B cell (primary cell): ENCODE measurements around the gene ATP7B. TPM values are rescaled to one million over a fixed set of nuclear protein-coding genes. Genes with fewer than 3 reads are reported as not detected.

Experiments used
- ATAC-seq: fragments of 200-7000 bp; cut with Tn5 transposase; one replicate; pipeline ENCODE4 v1.10.0; 2021; ENCODE audit warnings: low read depth, mild to moderate bottlenecking, moderate number of reproducible peaks, moderate library complexity
- CTCF ChIA-PET: fragments of 350-600 bp; sonication (Branson Sonifier 250); formaldehyde crosslinking; loops from one replicate; lab custom pipeline; 2021; ENCODE audit warnings: antibody characterized with exemption, inconsistent platforms; lab: Charles Lee
- POLR2A ChIA-PET: fragments of 350-600 bp; sonication (Branson Sonifier 250); formaldehyde crosslinking; loops from one replicate; lab custom pipeline; 2021; ENCODE audit warnings: antibody characterized with exemption; lab: Charles Lee
- DNase-seq: peaks from one replicate; pipeline ENCODE4 v3.0.0; 2013
- H2AFZ ChIP-seq: 2 replicates; pipeline ENCODE4 v1.6.1; 2012; ENCODE audit warnings: mild to moderate bottlenecking, low read depth, low read length; ENCODE audit not compliant: insufficient read depth, poor library complexity, severe bottlenecking
- H3K27ac ChIP-seq, 2 donors: 1 replicate in 1 of 2; 2 replicates in 1 of 2; pipeline ENCODE4 v1.5.1; 2012 to 2013; ENCODE audit warnings: low read length in 2 of 2, mild to moderate bottlenecking in 2 of 2, moderate library complexity in 1 of 2
- H3K27me3 ChIP-seq, 4 experiments: fragments of 200-600 bp in 1 of 4; sonication (generic) in 1 of 4; replicated peaks in 1 of 4; 1 replicate in 2 of 4; 2 replicates in 2 of 4; pipeline versions ENCODE4 v1.6.1 to v1.7.0; 2013 to 2016; ENCODE audit warnings: low read length in 3 of 4, mild to moderate bottlenecking in 2 of 4, mixed read lengths in 1 of 4, moderate library complexity in 1 of 4; ENCODE audit not compliant: insufficient read depth in 4 of 4, control insufficient read depth in 3 of 4; ENCODE audit errors: control extremely low read depth in 1 of 4
- H3K36me3 ChIP-seq, 2 experiments: replicated peaks in 1 of 2; 1 replicate in 1 of 2; 2 replicates in 1 of 2; pipeline versions ENCODE4 v1.6.1 to v1.7.1; 2013; ENCODE audit warnings: low read length in 1 of 2; ENCODE audit not compliant: insufficient read depth in 2 of 2, control insufficient read depth in 1 of 2; ENCODE audit errors: control extremely low read depth in 1 of 2, extremely low read depth in 1 of 2
- H3K4me1 ChIP-seq, 2 donors: fragments of 200-600 bp in 1 of 2; sonication (generic) in 1 of 2; 1 replicate in 1 of 2; 2 replicates in 1 of 2; pipeline versions ENCODE4 v1.5.1 to v1.6.1; 2013 to 2017; ENCODE audit warnings: low read length in 2 of 2; ENCODE audit not compliant: control insufficient read depth in 2 of 2, insufficient read depth in 2 of 2
- H3K4me2 ChIP-seq: replicated peaks from 2 replicates; pipeline ENCODE3; 2012; ENCODE audit warnings: mild to moderate bottlenecking, low read depth, low read length; ENCODE audit not compliant: poor library complexity, severe bottlenecking
- H3K4me3 ChIP-seq, 5 experiments: fragments of 200-600 bp in 1 of 5; sonication (generic) in 1 of 5; 1 replicate in 3 of 5; 2 replicates in 2 of 5; pipeline versions ENCODE4 v1.5.1 to v1.7.0; 2011 to 2016; ENCODE audit warnings: low read length in 4 of 5, mild to moderate bottlenecking in 4 of 5, low read depth in 2 of 5, control low read depth in 1 of 5, moderate library complexity in 1 of 5; ENCODE audit not compliant: insufficient read depth in 1 of 5; ENCODE audit errors: control extremely low read depth in 1 of 5, extremely low read depth in 1 of 5
- H3K79me2 ChIP-seq: fragments of 200-600 bp; sonication (generic); one replicate; pipeline ENCODE4 v1.6.0; 2016; ENCODE audit warnings: low read length; ENCODE audit not compliant: control insufficient read depth, insufficient read depth
- H3K9ac ChIP-seq: fragments of 200-600 bp; sonication (generic); 2 replicates; pipeline ENCODE4 v1.6.1; 2017; ENCODE audit warnings: mild to moderate bottlenecking, low read length, moderate library complexity
- H3K9me3 ChIP-seq, 3 donors: one replicate each; pipeline versions ENCODE4 v1.6.1 to v1.7.1; 2013; ENCODE audit warnings: low read length in 2 of 3; ENCODE audit not compliant: control insufficient read depth in 2 of 3, insufficient read depth in 1 of 3; ENCODE audit errors: control extremely low read depth in 1 of 3
- H4K20me1 ChIP-seq: 2 replicates; pipeline ENCODE4 v1.6.0; 2012; ENCODE audit warnings: mild to moderate bottlenecking, low read length; ENCODE audit not compliant: insufficient read depth, control insufficient read depth, poor library complexity, severe bottlenecking
- H3K27ac Mint-ChIP-seq: one replicate; pipeline ENCODE4 v1.8.0; 2021; ENCODE audit warnings: mixed read lengths
- H3K27me3 Mint-ChIP-seq: one replicate; pipeline ENCODE4 v1.8.0; 2021; ENCODE audit warnings: mixed read lengths
- H3K4me1 Mint-ChIP-seq: one replicate; pipeline ENCODE4 v1.8.0; 2021; ENCODE audit warnings: mixed read lengths
- H3K4me3 Mint-ChIP-seq: one replicate; pipeline ENCODE4 v1.8.0; 2021; ENCODE audit warnings: mixed read lengths
- H3K9me3 Mint-ChIP-seq: one replicate; pipeline ENCODE4 v1.8.0; 2022; ENCODE audit warnings: mixed read lengths; ENCODE audit not compliant: insufficient read depth
- EZH2 ChIP-seq: IDR thresholded peaks from 2 replicates; pipeline ENCODE4 v1.6.1; 2012; ENCODE audit warnings: borderline replicate concordance, low read depth, mild to moderate bottlenecking, moderate library complexity, low read length; ENCODE audit not compliant: insufficient read depth, poor library complexity, severe bottlenecking
- WGBS: methylation state at CpG from one replicate; pipeline ENCODE4 v1.1.5; 2013; ENCODE audit warnings: missing lambda C conversion rate; ENCODE audit not compliant: insufficient coverage; 5-methylcytosine and 5-hydroxymethylcytosine counted together
- intact Hi-C: fragments of 100-400 bp; cut with micrococcal nuclease; formaldehyde crosslinking; loops from one replicate; pipeline ENCODE4 v1.10.0; 2022
- polyA plus RNA-seq: library from polyadenylated mRNA; depleted of rRNA; stranded (reverse); fragments of >200 nt; gene quantifications from 2 replicates; pipeline ENCODE4 v1.2.3, GENCODE V29; 2012
- total RNA-seq, 2 donors: library from RNA; stranded (reverse); fragments of 120-200 nt in 1 of 2; gene quantifications; 1 replicate in 1 of 2; 2 replicates in 1 of 2; pipeline versions ENCODE4 v1.2.3 to v1.2.4, GENCODE V29; 2013 to 2022
- TF ChIP-seq, protein P1 (sequence below): fragments of 200-600 bp; IDR thresholded peaks from one replicate; pipeline ENCODE4 v1.8.0; 2022; ENCODE audit warnings: antibody characterized with exemption, mild to moderate bottlenecking

Gene ATP7B
- total and polyA plus RNA-seq, 2 donors (not counting 1 experiment from before 2014, with no cell fraction given), result 0.10 to 0.91 TPM

DNA sequence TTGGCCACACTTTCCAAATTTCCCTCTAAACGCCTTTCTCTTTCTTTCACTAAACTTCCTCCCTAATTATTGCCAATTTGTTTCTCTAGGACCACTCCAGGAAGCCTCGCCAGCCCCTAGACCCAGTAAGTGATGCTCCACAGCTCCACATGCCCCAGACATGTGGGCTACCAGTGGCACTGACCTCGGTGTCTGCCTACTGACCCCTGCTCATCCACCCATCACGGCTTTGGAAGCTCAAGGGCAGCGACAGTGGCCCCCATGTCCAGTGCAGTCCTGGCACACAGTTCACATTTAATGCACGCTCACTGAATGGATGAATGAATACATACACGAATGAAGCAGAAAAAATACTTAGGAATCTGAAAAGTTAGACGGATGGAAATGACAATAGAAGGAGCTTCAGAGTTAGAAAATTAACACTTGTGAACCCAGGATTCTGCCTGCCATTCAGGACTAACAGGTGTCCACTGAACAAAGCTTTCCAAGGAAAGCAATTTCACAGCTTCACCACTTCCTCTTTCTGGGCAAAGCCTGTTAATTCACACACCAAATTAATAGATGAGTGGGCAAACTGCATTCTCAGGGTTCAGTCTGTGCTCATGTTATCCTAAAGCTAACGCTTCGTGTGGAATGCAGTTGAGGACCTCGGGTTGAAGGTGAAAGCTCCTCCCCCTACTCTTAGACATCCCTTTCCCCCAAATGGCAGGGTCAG lies 98.6 kb downstream of the ATP7B start:
- Histone ChIP-seq H4K20me1 (no peaks in the 10 kb centered on the region), H3K4me2 (no peak overlapping the region), H3K4me1 (no peaks in the 10 kb centered on the region), H3K9ac (no peak overlapping the region), H3K4me3 (no peak overlapping the region), H3K27ac (no peak overlapping the region), H3K9me3 (no peaks in the 10 kb centered on the region), H3K27me3 (no peaks in the 10 kb centered on the region), H3K36me3 (no peaks in the 10 kb centered on the region), H3K79me2 (no peaks in the 10 kb centered on the region), H2AFZ (no peak overlapping the region)
- CTCF ChIA-PET, result interaction anchor here (0.7 kb wide), 1 partner anchor 215 kb away, joined by 3 read pairs; no protein-coding TSS in a partner anchor
- TF ChIP-seq, protein P1, sequence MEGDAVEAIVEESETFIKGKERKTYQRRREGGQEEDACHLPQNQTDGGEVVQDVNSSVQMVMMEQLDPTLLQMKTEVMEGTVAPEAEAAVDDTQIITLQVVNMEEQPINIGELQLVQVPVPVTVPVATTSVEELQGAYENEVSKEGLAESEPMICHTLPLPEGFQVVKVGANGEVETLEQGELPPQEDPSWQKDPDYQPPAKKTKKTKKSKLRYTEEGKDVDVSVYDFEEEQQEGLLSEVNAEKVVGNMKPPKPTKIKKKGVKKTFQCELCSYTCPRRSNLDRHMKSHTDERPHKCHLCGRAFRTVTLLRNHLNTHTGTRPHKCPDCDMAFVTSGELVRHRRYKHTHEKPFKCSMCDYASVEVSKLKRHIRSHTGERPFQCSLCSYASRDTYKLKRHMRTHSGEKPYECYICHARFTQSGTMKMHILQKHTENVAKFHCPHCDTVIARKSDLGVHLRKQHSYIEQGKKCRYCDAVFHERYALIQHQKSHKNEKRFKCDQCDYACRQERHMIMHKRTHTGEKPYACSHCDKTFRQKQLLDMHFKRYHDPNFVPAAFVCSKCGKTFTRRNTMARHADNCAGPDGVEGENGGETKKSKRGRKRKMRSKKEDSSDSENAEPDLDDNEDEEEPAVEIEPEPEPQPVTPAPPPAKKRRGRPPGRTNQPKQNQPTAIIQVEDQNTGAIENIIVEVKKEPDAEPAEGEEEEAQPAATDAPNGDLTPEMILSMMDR, result no peak
- TF ChIP-seq EZH2, result no peak
- Mint-ChIP-seq H3K4me1 (peaks cover 5% of the 10 kb centered on the region), H3K27me3 (peaks cover 4% of the 10 kb centered on the region), H3K27ac (no peak overlapping the region), H3K9me3 (no peaks in the 10 kb centered on the region), H3K4me3 (no peak overlapping the region)
- no peak for DNase-seq
- ATAC-seq, result no peak
- intact Hi-C loops, result no loop called here
- POLR2A ChIA-PET, result no interaction called here
- WGBS, result 88% methylated on average over 9 of the region's 11 CpGs

GRCh38 chr13:51912091-51912490 lies 99.2 kb downstream of the ATP7B start:
- Mint-ChIP-seq H3K4me3 (no peak overlapping the region), H3K4me1 (peaks cover 5% of the 10 kb centered on the region), H3K9me3 (no peaks in the 10 kb centered on the region), H3K27ac (no peak overlapping the region), H3K27me3 (peaks cover 4% of the 10 kb centered on the region)
- no peaks in the 10 kb centered on the region for H3K27me3 ChIP-seq
- ChIA-PET CTCF (no interaction called here), POLR2A (no interaction called here)
- intact Hi-C loops, result no loop called here
- H3K4me1 ChIP-seq, result no peaks in the 10 kb centered on the region
- no peak for TF ChIP-seq EZH2
- TF ChIP-seq, protein P1, result no peak
- DNase-seq (no peak), ATAC-seq (no peak)
- H3K9me3 ChIP-seq, result no peaks in the 10 kb centered on the region
- H3K27ac ChIP-seq, result no peak overlapping the region
- H3K79me2 ChIP-seq, result no peaks in the 10 kb centered on the region
- H3K4me3 ChIP-seq, result no peak overlapping the region
- no peak overlapping the region for H3K4me2 ChIP-seq
- no peak overlapping the region for H3K9ac ChIP-seq
- WGBS, result 83% methylated on average over 6 of the region's 10 CpGs
- no peaks in the 10 kb centered on the region for H3K36me3 ChIP-seq
- H2AFZ ChIP-seq, result no peak overlapping the region
- H4K20me1 ChIP-seq, result no peaks in the 10 kb centered on the region
